Lung (tissue), 12 donors: Measurements from ENCODE around the gene FARP1. TPM values are rescaled to one million over a fixed set of nuclear protein-coding genes. Genes with fewer than 3 reads are reported as not detected.

Experiments used
- ATAC-seq: fragments of 200-7000 bp; cut with Tn5 transposase; one replicate; pipeline ENCODE4 v1.9.1; 2020; ENCODE audit warnings: moderate number of reproducible peaks; ENCODE audit not compliant: insufficient read depth, low FRiP score
- DNase-seq, 3 donors: peaks; one replicate each; pipeline ENCODE4 v3.0.0-alpha.2; 2013 to 2017
- H3K27ac ChIP-seq, 2 donors: one replicate each; pipeline ENCODE4 v1.5.1; 2013; ENCODE audit warnings: mild to moderate bottlenecking in 2 of 2, moderate library complexity in 2 of 2, control low read depth in 1 of 2, inconsistent platforms in 1 of 2, low read depth in 1 of 2, low read length in 1 of 2
- H3K27me3 ChIP-seq, 3 donors: one replicate each; pipeline ENCODE4 v1.5.1; 2013; ENCODE audit warnings: low read length in 2 of 3; ENCODE audit not compliant: control insufficient read depth in 3 of 3, insufficient read depth in 3 of 3
- H3K36me3 ChIP-seq, 4 donors: one replicate each; pipeline ENCODE4 v1.5.1; 2013; ENCODE audit warnings: low read length in 4 of 4, mild to moderate bottlenecking in 1 of 4, moderate library complexity in 1 of 4; ENCODE audit not compliant: control insufficient read depth in 4 of 4, insufficient read depth in 4 of 4
- H3K4me1 ChIP-seq, 5 donors: one replicate each; pipeline ENCODE4 v1.5.1; 2013; ENCODE audit warnings: low read length in 5 of 5, mild to moderate bottlenecking in 2 of 5, moderate library complexity in 1 of 5; ENCODE audit not compliant: control insufficient read depth in 5 of 5, insufficient read depth in 5 of 5
- H3K4me3 ChIP-seq: one replicate; pipeline ENCODE4 v1.5.1; 2013; ENCODE audit warnings: mild to moderate bottlenecking, control low read depth, moderate library complexity
- H3K9ac ChIP-seq, 2 donors: one replicate each; pipeline ENCODE4 v1.5.1; 2013; ENCODE audit warnings: low read length in 2 of 2, control low read depth in 1 of 2; ENCODE audit not compliant: insufficient read depth in 1 of 2
- H3K9me3 ChIP-seq, 4 donors: one replicate each; pipeline ENCODE4 v1.5.1; 2013; ENCODE audit warnings: low read length in 3 of 4, mild to moderate bottlenecking in 1 of 4, moderate library complexity in 1 of 4; ENCODE audit not compliant: control insufficient read depth in 4 of 4, insufficient read depth in 3 of 4
- CTCF ChIP-seq: IDR thresholded peaks from 2 replicates; pipeline ENCODE4 v1.5.1; 2012; ENCODE audit warnings: mild to moderate bottlenecking; ENCODE audit errors: control extremely low read depth, extremely low read depth
- WGBS, 2 donors: extraction: QIAGEN DNeasy Blood & Tissue Kit; methylation state at CpG; one replicate each; pipeline ENCODE4 v1.1.7; 2013; 5-methylcytosine and 5-hydroxymethylcytosine counted together
- polyA plus RNA-seq, 2 donors: library from polyadenylated mRNA; stranded (reverse); fragments of 200-250 nt; gene quantifications; one replicate each; pipeline ENCODE4 v1.2.1, GENCODE V29; 2013
- total RNA-seq, 2 donors: library from RNA; depleted of rRNA in 1 of 2; stranded (reverse); fragments of >200 nt in 1 of 2; gene quantifications; one replicate each; pipeline ENCODE4 v1.2.1, GENCODE V29; 2014 to 2021
- donor health status: control.
- donor health status: control.
- donor health status: Bipolar disorder and iron deficiency.
- donor health status: healthy.
- donor health status: DM: yes; HTN: yes; CAD: no.

Gene FARP1
- total and polyA plus RNA-seq, 4 donors = 20.8 to 102 (median 54.4) TPM

- peaks cover 0 to 7% (median under 1%) of the 10 kb centered on the region in 4 donors for H3K36me3 ChIP-seq
- WGBS, 2 donors = 83 to 84% methylated on average over 9 of the region's 9 CpGs
- no peaks in the 10 kb centered on the region for H3K27me3 ChIP-seq
- peaks cover 0 to 16% (median 9%) of the 10 kb centered on the region in 5 donors for H3K4me1 ChIP-seq
- H3K4me3 ChIP-seq = no peak overlapping the region
- DNase-seq (no peak), ATAC-seq (no peak)
- TF ChIP-seq CTCF = no peak
- no peak overlapping the region for H3K27ac ChIP-seq
- no peak overlapping the region for H3K9ac ChIP-seq
- no peaks in the 10 kb centered on the region for H3K9me3 ChIP-seq
Measured at GRCh38 chr13:98320561-98321105, 177.7 kb downstream of the FARP1 start.

GRCh38 chr13:98321395-98321794, 178.5 kb downstream of the FARP1 start:
- no peak overlapping the region for H3K9ac ChIP-seq
- TF ChIP-seq CTCF = no peak
- no peaks in the 10 kb centered on the region for H3K9me3 ChIP-seq
- H3K36me3 ChIP-seq = peaks cover 0 to 7% (median 0%) of the 10 kb centered on the region in 4 donors
- WGBS, 2 donors = 93 to 98% methylated on average over 2 of the region's 2 CpGs
- ATAC-seq (no peak), DNase-seq (no peak)
- no peak overlapping the region for H3K4me3 ChIP-seq
- H3K4me1 ChIP-seq = peaks cover 0 to 11% (median 1%) of the 10 kb centered on the region in 5 donors
- no peak overlapping the region for H3K27ac ChIP-seq
- H3K27me3 ChIP-seq = no peaks in the 10 kb centered on the region

GRCh38 chr13:98322091-98322718, 179.3 kb downstream of the FARP1 start:
- no peaks in the 10 kb centered on the region for H3K27me3 ChIP-seq
- H3K9ac ChIP-seq = no peak overlapping the region
- no peak for TF ChIP-seq CTCF
- DNase-seq (no peak), ATAC-seq (no peak)
- H3K36me3 ChIP-seq = peaks cover 0 to under 1% (median 0%) of the 10 kb centered on the region in 4 donors
- no peak overlapping the region for H3K4me3 ChIP-seq
- 80 to 92% methylated on average over 8 of the region's 8 CpGs for WGBS, 2 donors
- no peak overlapping the region for H3K27ac ChIP-seq
- peaks cover 0 to 18% (median 6%) of the 10 kb centered on the region in 5 donors for H3K4me1 ChIP-seq
- H3K9me3 ChIP-seq = no peaks in the 10 kb centered on the region
